BE2C (cell line): Measurements from ENCODE around the gene BACE2.
"Not testable (repeated sequence)": the region's sequence is repeated elsewhere in the genome, so short reads cannot be mapped to it uniquely, and the experiment has no call there.

Experiments used
- DNase-seq: peaks from one replicate; pipeline ENCODE4 v3.0.0-alpha.2; 2020
- H3K27me3 ChIP-seq: fragments of 250-450 bp; sonication (Bioruptor Pico); 2 replicates; pipeline ENCODE4 v1.5.1; 2020; ENCODE audit warnings: mild to moderate bottlenecking
- H3K36me3 ChIP-seq: fragments of 250-450 bp; sonication (Bioruptor Pico); 2 replicates; pipeline ENCODE4 v1.5.1; 2020; ENCODE audit warnings: mild to moderate bottlenecking
- H3K4me1 ChIP-seq: fragments of 250-450 bp; sonication (Bioruptor Pico); 2 replicates; pipeline ENCODE4 v1.5.1; 2020
- H3K4me3 ChIP-seq: 2 replicates; pipeline ENCODE4 v1.5.1; 2011; ENCODE audit warnings: low read depth, low read length
- H3K9me3 ChIP-seq: fragments of 250-450 bp; sonication (Bioruptor Pico); 2 replicates; pipeline ENCODE4 v1.5.1; 2020
- TF ChIP-seq, protein P1 (sequence below): IDR thresholded peaks from 2 replicates; pipeline ENCODE4 v1.5.1; 2012; ENCODE audit warnings: mild to moderate bottlenecking, low read depth, low read length

The BACE2 gene

DNA sequence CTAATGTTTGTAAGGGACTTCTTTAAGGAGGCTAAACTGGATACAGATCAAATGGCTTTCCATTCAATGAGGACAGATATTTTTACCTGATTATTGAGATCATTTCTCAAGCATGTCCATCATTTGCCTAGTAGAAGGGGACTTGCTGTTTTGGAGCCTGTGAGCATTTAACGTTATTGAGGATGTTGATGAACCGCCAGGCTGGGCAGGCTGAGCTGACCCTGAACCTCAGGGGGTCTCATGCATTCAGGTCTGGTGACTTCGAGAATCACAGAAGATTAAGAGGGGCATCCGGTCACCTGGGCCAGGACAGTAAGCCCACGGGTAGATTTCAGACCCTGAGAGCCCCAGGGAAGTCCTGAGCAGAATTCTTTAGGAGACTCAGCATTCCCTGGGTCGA is 63.1 kb downstream of the BACE2 start:
- no peaks in the 10 kb centered on the region for H3K36me3 ChIP-seq
- H3K4me1 ChIP-seq = no peaks in the 10 kb centered on the region
- no peaks in the 10 kb centered on the region for H3K27me3 ChIP-seq
- no peak overlapping the region for H3K4me3 ChIP-seq
- peaks cover 3% of the 10 kb centered on the region; the same call in 1 of the 2 replicates for H3K9me3 ChIP-seq
- no peak for DNase-seq
- TF ChIP-seq, protein P1, sequence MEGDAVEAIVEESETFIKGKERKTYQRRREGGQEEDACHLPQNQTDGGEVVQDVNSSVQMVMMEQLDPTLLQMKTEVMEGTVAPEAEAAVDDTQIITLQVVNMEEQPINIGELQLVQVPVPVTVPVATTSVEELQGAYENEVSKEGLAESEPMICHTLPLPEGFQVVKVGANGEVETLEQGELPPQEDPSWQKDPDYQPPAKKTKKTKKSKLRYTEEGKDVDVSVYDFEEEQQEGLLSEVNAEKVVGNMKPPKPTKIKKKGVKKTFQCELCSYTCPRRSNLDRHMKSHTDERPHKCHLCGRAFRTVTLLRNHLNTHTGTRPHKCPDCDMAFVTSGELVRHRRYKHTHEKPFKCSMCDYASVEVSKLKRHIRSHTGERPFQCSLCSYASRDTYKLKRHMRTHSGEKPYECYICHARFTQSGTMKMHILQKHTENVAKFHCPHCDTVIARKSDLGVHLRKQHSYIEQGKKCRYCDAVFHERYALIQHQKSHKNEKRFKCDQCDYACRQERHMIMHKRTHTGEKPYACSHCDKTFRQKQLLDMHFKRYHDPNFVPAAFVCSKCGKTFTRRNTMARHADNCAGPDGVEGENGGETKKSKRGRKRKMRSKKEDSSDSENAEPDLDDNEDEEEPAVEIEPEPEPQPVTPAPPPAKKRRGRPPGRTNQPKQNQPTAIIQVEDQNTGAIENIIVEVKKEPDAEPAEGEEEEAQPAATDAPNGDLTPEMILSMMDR = no peak

DNA sequence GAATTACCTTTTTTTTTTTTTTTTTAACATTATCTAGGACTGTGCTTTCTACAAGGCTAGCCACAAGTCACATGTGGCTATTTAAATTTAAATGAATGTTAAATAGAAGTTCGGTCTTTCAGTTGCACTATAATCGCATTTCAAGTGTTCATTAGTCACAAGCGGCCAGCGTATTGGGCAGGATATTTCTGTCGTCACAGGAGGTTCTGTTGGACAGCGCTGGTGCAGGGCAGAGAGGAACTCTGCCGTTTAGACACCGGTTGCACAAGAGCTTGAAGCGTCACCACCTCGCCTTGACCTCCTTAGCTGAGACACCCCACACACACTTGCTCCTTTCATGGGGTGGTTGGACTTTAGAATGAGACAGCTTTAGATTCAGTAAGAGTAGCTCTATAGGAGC is 64.1 kb downstream of the BACE2 start:
- H3K4me3 ChIP-seq = no peak overlapping the region

DNA sequence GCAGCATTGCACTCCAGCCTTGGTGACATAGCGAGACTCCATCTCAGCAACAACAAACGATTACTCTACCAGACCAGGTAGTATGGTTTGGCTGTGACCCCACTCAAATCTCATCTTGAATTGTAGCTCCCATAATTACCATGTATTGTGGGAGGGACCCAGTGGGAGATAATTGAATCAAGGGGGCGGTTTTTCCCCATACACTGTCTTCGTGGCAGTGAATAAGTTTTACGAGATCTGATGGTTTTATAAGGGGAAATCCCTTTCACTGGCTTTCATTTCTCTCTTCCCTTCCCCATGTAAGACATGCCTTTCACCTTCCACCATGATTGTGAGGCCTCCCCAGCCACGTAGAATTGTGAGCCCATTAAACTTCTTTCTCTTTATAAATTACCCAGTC is 66.0 kb downstream of the BACE2 start:
- H3K36me3 ChIP-seq = no peaks in the 10 kb centered on the region
- TF ChIP-seq, protein P1 = no peak
- no peak for DNase-seq
- H3K4me3 ChIP-seq = no peak overlapping the region
- H3K27me3 ChIP-seq = no peaks in the 10 kb centered on the region
- H3K4me1 ChIP-seq = no peaks in the 10 kb centered on the region
- H3K9me3 ChIP-seq = peaks cover 3% of the 10 kb centered on the region; the same call in 1 of the 2 replicates

More for the DNA sequence above, 64.1 kb downstream of the BACE2 start:
- TF ChIP-seq, protein P1 = no peak
- DNase-seq = no peak
- no peaks in the 10 kb centered on the region for H3K36me3 ChIP-seq
- no peaks in the 10 kb centered on the region for H3K27me3 ChIP-seq
- H3K9me3 ChIP-seq = peaks cover 3% of the 10 kb centered on the region; the same call in 1 of the 2 replicates
- no peaks in the 10 kb centered on the region for H3K4me1 ChIP-seq

DNA sequence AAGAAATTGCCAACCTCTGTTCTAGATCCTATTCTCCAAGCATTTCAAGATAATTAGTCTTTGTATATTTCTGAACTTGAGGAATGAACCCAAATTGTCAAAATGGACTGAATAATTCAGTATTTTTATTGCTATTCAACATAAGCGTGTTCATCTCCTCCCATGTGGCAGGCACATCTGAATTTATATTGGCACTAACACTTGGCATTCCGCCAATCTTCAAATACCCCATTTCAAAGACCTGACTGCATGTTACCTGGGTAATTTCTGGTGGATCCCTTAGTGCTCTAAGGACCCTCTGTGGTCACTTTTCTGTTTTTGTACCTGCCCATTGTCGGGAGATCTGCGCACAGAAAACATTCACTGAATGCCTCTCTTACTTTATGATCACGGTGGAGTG is 66.6 kb downstream of the BACE2 start:
- TF ChIP-seq, protein P1 = no peak
- no peaks in the 10 kb centered on the region for H3K36me3 ChIP-seq
- DNase-seq = no peak
- peaks cover 3% of the 10 kb centered on the region; the same call in 1 of the 2 replicates for H3K9me3 ChIP-seq
- no peak overlapping the region for H3K4me3 ChIP-seq
- no peaks in the 10 kb centered on the region for H3K27me3 ChIP-seq
- H3K4me1 ChIP-seq = no peaks in the 10 kb centered on the region

DNA sequence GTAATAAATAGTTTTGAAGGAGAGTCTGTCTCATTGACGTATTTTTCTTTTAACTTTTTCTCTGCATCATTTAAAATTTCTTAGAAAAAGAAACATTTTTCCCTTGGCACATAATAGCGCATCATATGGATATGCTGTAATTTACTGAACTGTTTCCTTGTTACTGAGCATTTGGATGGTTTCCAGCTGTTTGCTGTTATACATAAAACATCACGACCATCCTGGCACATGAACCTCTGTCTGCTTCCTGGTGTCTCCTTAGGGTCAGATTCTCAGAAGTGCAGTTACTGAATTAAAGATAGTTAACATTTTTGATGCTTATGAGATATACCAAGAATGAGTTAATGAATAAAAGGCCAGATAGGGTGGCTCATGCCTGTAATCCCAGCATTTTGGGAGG is 67.2 kb downstream of the BACE2 start:
- H3K4me3 ChIP-seq = no peak overlapping the region
- no peak for DNase-seq
- no peaks in the 10 kb centered on the region for H3K36me3 ChIP-seq

DNA sequence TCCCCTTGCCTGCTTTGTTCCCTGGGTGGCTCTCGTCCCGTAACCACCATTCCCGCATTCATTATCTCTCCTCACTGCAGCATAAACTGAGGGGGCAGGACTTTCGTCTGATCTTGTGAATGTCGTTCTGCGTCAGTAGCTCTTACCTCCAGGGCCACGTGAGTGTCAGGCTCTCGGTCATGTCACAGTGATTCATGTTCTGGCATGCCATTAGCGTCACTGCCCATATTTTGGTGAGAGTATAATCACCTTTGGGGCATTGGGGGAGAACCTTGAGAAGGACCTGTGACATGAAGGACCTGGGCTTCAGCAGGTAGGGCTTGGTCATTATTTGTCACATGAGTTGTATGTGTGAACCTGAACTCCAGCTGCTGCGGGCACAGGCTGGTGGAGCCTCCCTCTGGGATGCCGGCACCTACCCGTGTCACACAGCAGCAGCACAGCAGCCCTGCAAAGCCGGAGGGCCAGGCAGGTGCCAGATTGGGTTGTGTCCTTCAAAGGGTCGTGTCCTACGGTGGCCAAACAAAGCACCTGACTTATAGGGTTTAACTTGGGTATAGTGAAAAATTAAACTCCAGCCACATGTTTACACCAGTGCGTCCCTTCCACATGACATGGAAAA is 68.5 kb downstream of the BACE2 start:
- Histone ChIP-seq H3K27me3 (no peaks in the 10 kb centered on the region), H3K4me3 (no peak overlapping the region), H3K4me1 (no peaks in the 10 kb centered on the region), H3K36me3 (no peaks in the 10 kb centered on the region), H3K9me3 (peaks cover 3% of the 10 kb centered on the region)
- DNase-seq = no peak
- TF ChIP-seq, protein P1 = no peak

More for the DNA sequence above, 67.2 kb downstream of the BACE2 start:
- Histone ChIP-seq H3K4me1 (no peaks in the 10 kb centered on the region), H3K9me3 (peaks cover 3% of the 10 kb centered on the region; the same call in 1 of the 2 replicates), H3K27me3 (no peaks in the 10 kb centered on the region)
- TF ChIP-seq, protein P1 = no peak

DNA sequence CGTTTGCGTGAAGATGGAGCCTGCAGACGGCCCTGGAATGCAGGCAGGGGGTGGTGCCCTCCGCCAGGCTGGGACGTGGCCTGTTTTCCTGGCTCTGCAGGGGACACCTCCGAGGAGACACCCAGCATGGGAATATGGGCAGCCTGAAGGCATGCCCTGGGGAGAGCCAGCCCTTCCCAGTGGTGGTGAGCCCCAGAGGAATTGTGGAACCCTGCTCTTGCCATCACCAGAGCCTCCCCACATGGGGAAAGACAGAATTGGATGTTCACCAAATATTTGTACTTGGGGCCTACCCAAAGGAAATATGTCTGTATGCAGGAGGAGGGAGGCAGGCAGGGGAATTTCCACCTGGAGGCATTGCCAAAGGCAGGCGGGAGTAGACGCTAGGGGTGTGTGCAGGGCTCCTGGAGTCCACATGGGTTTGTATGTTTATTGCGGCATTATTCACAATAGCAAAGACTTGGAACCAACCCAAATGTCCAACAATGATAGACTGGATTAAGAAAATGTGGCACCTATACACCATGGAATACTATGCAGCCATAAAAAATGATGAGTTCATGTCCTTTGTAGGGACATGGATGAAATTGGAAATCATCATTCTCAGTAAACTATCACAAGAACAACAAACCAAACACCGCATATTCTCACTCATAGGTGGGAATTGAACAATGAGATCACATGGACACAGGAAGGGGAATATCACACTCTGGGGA is 70.3 kb downstream of the BACE2 start:
- not testable (repeated sequence) for H3K36me3 ChIP-seq, H3K4me1 ChIP-seq

More for the DNA sequence above, 70.3 kb downstream of the BACE2 start:
- H3K4me3 ChIP-seq, H3K27me3 ChIP-seq, H3K9me3 ChIP-seq, DNase-seq: not testable (repeated sequence)
